ENCODE results near the gene FIP1L1. TPM values are rescaled to one million over a fixed set of nuclear protein-coding genes. Genes with fewer than 3 reads are reported as not detected.

The FIP1L1 gene
- total and polyA plus RNA-seq, 2 donors (not counting 3 experiments of a cell fraction or from before 2014, with no cell fraction given) = 18.9 to 51.9 TPM

DNA sequence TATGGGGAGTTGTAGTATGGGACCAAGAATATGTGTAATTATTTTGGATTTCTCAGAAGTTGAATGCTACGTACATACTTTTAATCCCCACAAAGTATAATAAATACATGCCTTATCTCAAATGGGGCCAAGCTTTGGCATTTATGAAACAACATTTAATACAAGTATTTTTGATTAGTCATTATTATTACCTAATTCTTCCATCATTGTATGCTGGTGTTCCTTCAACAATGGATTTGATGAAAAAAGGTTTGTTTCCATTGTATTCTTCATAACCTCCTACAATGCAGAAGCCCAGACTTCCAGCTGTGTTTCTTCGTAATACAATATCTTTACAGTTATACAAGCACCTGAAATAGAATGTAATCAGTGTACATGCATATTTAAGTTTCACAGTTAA lies 83.8 kb downstream of the FIP1L1 start:
- H3K4me2 ChIP-seq (ENCODE audit: insufficient read depth, low read length) = no peak overlapping the region
- FAIRE-seq = no peak
- H3K4me1 ChIP-seq (ENCODE audit: control insufficient read depth, extremely low read depth, insufficient read depth, low read length) = peaks cover 8% of the 10 kb centered on the region
- DNase-seq (ENCODE audit: low read depth, low spot score) = no peak
- H3K4me3 ChIP-seq (replicated peaks in 1 of 3; ENCODE audit: insufficient read depth in 1 of 3, low read depth in 1 of 3, low read length in 3 of 3) = no peak overlapping the region
- no TSS peak for BruUV-seq (replicated peaks)
- peaks cover 0 to 15% of the 10 kb centered on the region in 2 experiments for H3K36me3 ChIP-seq (ENCODE audit: control insufficient read depth in 2 of 2, extremely low read depth in 1 of 2, insufficient read depth in 2 of 2, low read length in 2 of 2)
- intact Hi-C loops (cut with micrococcal nuclease) = no loop called here
- no peaks in the 10 kb centered on the region for H3K9me3 ChIP-seq (replicated peaks; ENCODE audit: control insufficient read depth, insufficient read depth, low read length)
- no peaks in the 10 kb centered on the region for H3K9me1 ChIP-seq (replicated peaks; ENCODE audit: control insufficient read depth, extremely low read depth, insufficient read depth, low read length)
- no peaks in the 10 kb centered on the region for H4K20me1 ChIP-seq (replicated peaks; ENCODE audit: control insufficient read depth, extremely low read depth, insufficient read depth, low read length)
- TF ChIP-seq, protein P1, sequence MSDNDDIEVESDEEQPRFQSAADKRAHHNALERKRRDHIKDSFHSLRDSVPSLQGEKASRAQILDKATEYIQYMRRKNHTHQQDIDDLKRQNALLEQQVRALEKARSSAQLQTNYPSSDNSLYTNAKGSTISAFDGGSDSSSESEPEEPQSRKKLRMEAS (IDR thresholded peaks at IDR 0.05; ENCODE audit: insufficient read depth, insufficient read length) = no peak
- no peak for TF ChIP-seq EZH2 (IDR thresholded peaks at IDR 0.05; ENCODE audit: borderline replicate concordance, low read depth, low read length, severe bottlenecking)
- no peak for TF ChIP-seq JUN (IDR thresholded peaks at IDR 0.05; ENCODE audit: borderline replicate concordance, insufficient read depth, insufficient read length, low read depth)
- TF ChIP-seq POLR2A (IDR thresholded peaks at IDR 0.05; ENCODE audit: low read depth, low read length) = no peak
- no peak for TF ChIP-seq MYC (IDR thresholded peaks at IDR 0.05; ENCODE audit: low read depth, low read length)
- no peak overlapping the region for H3K9ac ChIP-seq (replicated peaks; ENCODE audit: extremely low read depth, insufficient read depth, low read length)
- ChIA-PET CTCF (interaction anchor here (1.7 kb wide), 1 partner anchor 773 kb away, joined by 4 read pairs; no protein-coding TSS in a partner anchor), POLR2A (no interaction called here)
- dilution Hi-C loops (cut with MboI; ENCODE audit: extremely low pct_ligation_motif_present, low sequenced_read_pairs) = no loop called here
- H3K27me3 ChIP-seq (ENCODE audit: control insufficient read depth in 2 of 2, insufficient read depth in 2 of 2, low read length in 2 of 2) = no peaks in the 10 kb centered on the region
- no peaks in the 10 kb centered on the region for H3K79me2 ChIP-seq (ENCODE audit: control insufficient read depth, insufficient read depth, low read length)
- H2AFZ ChIP-seq (ENCODE audit: low read depth, low read length) = no peak overlapping the region
- no peak overlapping the region for H3K27ac ChIP-seq (ENCODE audit: insufficient read depth, low read depth, low read length)

DNA sequence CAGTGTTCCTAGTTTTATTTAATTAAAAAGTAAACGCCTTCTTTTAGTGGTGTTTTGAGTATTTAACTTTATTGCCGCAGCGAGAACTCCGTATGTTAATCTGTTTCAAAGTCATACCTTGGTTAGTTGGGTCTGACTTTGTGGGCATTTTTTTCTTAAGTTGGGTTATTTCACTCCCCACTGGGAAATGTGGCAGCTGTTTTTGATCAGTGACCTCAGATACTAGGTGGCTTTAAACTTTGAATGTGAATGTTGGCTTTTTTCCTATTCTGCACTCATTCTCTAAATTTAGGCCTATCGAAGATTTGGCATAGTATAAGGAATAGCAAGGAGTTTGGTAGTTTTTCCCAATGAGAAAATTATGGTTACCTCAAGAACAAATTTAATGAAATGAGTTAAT lies 85.9 kb downstream of the FIP1L1 start:
- Histone ChIP-seq H3K9me3 (replicated peaks; ENCODE audit: control insufficient read depth, insufficient read depth, low read length) (no peaks in the 10 kb centered on the region), H3K4me2 (ENCODE audit: insufficient read depth, low read length) (no peak overlapping the region), H3K9me1 (replicated peaks; ENCODE audit: control insufficient read depth, extremely low read depth, insufficient read depth, low read length) (no peaks in the 10 kb centered on the region), H3K27me3 (ENCODE audit: control insufficient read depth in 2 of 2, insufficient read depth in 2 of 2, low read length in 2 of 2) (no peaks in the 10 kb centered on the region), H2AFZ (ENCODE audit: low read depth, low read length) (no peak overlapping the region), H4K20me1 (replicated peaks; ENCODE audit: control insufficient read depth, extremely low read depth, insufficient read depth, low read length) (no peaks in the 10 kb centered on the region), H3K9ac (replicated peaks; ENCODE audit: extremely low read depth, insufficient read depth, low read length) (no peak overlapping the region), H3K27ac (ENCODE audit: insufficient read depth, low read depth, low read length) (no peak overlapping the region), H3K79me2 (ENCODE audit: control insufficient read depth, insufficient read depth, low read length) (no peaks in the 10 kb centered on the region), H3K4me3 (replicated peaks in 1 of 3; ENCODE audit: insufficient read depth in 1 of 3, low read depth in 1 of 3, low read length in 3 of 3) (no peak overlapping the region), H3K36me3 (ENCODE audit: control insufficient read depth in 2 of 2, extremely low read depth in 1 of 2, insufficient read depth in 2 of 2, low read length in 2 of 2) (peaks cover 0 to 15% of the 10 kb centered on the region in 2 experiments), H3K4me1 (ENCODE audit: control insufficient read depth, extremely low read depth, insufficient read depth, low read length) (peaks cover 8% of the 10 kb centered on the region)
- ChIA-PET POLR2A (no interaction called here), CTCF (interaction anchor here (0.9 kb wide), 1 partner anchor 770 kb away, joined by 4 read pairs; no protein-coding TSS in a partner anchor)
- FAIRE-seq (no peak), DNase-seq (ENCODE audit: low read depth, low spot score) (no peak)
- BruUV-seq (replicated peaks) = no TSS peak
- intact Hi-C loops (cut with micrococcal nuclease) = no loop called here
- TF ChIP-seq, protein P1 (IDR thresholded peaks at IDR 0.05; ENCODE audit: insufficient read depth, insufficient read length) = no peak
- TF ChIP-seq JUN (IDR thresholded peaks at IDR 0.05; ENCODE audit: borderline replicate concordance, insufficient read depth, insufficient read length, low read depth) (no peak), MYC (IDR thresholded peaks at IDR 0.05; ENCODE audit: low read depth, low read length) (no peak), GATA2 (IDR thresholded peaks at IDR 0.05; ENCODE audit: insufficient read depth, insufficient read length, low read depth, low read length) (no peak), EZH2 (IDR thresholded peaks at IDR 0.05; ENCODE audit: borderline replicate concordance, low read depth, low read length, severe bottlenecking) (no peak), POLR2A (IDR thresholded peaks at IDR 0.05; ENCODE audit: low read depth, low read length) (no peak), POLR2AphosphoS5 (IDR thresholded peaks at IDR 0.05; ENCODE audit: insufficient read depth, low read depth, low read length) (no peak), FOS (IDR thresholded peaks at IDR 0.05; ENCODE audit: borderline replicate concordance, insufficient read depth, low read length) (no peak)
- TF ChIP-seq, protein P2, sequence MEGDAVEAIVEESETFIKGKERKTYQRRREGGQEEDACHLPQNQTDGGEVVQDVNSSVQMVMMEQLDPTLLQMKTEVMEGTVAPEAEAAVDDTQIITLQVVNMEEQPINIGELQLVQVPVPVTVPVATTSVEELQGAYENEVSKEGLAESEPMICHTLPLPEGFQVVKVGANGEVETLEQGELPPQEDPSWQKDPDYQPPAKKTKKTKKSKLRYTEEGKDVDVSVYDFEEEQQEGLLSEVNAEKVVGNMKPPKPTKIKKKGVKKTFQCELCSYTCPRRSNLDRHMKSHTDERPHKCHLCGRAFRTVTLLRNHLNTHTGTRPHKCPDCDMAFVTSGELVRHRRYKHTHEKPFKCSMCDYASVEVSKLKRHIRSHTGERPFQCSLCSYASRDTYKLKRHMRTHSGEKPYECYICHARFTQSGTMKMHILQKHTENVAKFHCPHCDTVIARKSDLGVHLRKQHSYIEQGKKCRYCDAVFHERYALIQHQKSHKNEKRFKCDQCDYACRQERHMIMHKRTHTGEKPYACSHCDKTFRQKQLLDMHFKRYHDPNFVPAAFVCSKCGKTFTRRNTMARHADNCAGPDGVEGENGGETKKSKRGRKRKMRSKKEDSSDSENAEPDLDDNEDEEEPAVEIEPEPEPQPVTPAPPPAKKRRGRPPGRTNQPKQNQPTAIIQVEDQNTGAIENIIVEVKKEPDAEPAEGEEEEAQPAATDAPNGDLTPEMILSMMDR (IDR thresholded peaks at IDR 0.05; ENCODE audit: extremely low read depth in 1 of 2, insufficient read depth in 1 of 2, low read depth in 1 of 2, low read length in 2 of 2) = no peak
- dilution Hi-C loops (cut with MboI; ENCODE audit: extremely low pct_ligation_motif_present, low sequenced_read_pairs) = no loop called here

Measured in endothelial cell of umbilical vein (primary cell).